ENCODE data around the gene PODXL2.
"Not testable (repeated sequence)": the region's sequence is repeated elsewhere in the genome, so short reads cannot be mapped to it uniquely, and the experiment has no call there.

Gene PODXL2

DNA sequence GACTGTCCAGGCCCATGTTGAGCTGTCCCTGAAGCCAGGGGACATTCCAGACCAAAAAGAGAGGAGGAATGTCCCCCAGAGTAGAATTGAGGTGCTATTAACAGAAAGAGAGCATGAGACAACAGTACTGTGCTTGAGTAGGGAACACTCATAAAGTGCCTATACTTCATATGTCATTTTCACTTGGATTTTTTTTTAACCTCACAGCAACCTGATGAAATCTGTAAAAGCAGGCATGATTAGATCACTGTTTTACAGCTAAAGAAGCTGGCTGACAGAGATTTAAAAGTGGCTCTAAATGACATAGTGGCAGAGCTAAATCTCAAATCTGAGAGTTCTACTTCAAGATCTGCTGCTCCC lies 18.8 kb downstream of the PODXL2 start:
- no peak for DNase-seq (ENCODE audit: low read depth)
- TF ChIP-seq CTCF (IDR thresholded peaks at IDR 0.05; ENCODE audit: low read depth, low read length, missing control alignments): no peak
- in situ Hi-C loops (cut with HindIII; ENCODE audit: low sequenced_read_pairs): no loop called here
- no peak overlapping the region for H3K4me3 ChIP-seq (ENCODE audit: low read depth, low read length)

DNA sequence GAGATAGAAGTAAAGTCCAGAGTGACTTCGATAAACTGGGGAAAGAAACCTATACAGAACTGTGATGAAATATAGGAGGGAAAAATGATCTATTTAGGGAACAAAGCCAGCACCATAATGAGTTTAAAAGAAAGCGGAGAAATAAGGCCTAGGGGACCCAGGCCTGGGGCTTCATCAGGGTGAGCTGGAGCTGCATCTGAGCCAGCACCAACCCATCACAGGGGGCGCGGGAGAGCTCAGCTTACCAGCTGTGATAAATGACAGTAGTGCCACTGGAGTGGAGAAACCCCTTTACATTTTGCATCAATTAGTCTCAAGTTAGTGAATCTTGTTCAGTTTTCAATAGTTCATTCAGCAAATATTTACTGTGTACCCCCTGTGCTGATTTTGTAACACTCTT lies 21.3 kb downstream of the PODXL2 start:
- in situ Hi-C loops (cut with HindIII; ENCODE audit: low sequenced_read_pairs): no loop called here
- no peak overlapping the region for H3K4me3 ChIP-seq (ENCODE audit: low read depth, low read length)
- TF ChIP-seq CTCF (IDR thresholded peaks at IDR 0.05; ENCODE audit: low read depth, low read length, missing control alignments): no peak
- no peak for DNase-seq (ENCODE audit: low read depth)

GRCh38 chr3:127651516-127652172 lies 22.7 kb downstream of the PODXL2 start:
- H3K4me3 ChIP-seq (ENCODE audit: low read depth, low read length): no peak overlapping the region
- TF ChIP-seq CTCF (IDR thresholded peaks at IDR 0.05; ENCODE audit: low read depth, low read length, missing control alignments): no peak
- in situ Hi-C loops (cut with HindIII; ENCODE audit: low sequenced_read_pairs): no loop called here
- DNase-seq (ENCODE audit: low read depth): no peak

- peak; percentile 92 for TF ChIP-seq CTCF (IDR thresholded peaks at IDR 0.05; ENCODE audit: low read depth, low read length, missing control alignments)
- no peak for DNase-seq (ENCODE audit: low read depth)
- H3K4me3 ChIP-seq (ENCODE audit: low read depth, low read length): no peak overlapping the region
- in situ Hi-C loops (cut with HindIII; ENCODE audit: low sequenced_read_pairs): no loop called here
Measured at GRCh38 chr3:127652246-127652995, 23.4 kb downstream of the PODXL2 start.

DNA sequence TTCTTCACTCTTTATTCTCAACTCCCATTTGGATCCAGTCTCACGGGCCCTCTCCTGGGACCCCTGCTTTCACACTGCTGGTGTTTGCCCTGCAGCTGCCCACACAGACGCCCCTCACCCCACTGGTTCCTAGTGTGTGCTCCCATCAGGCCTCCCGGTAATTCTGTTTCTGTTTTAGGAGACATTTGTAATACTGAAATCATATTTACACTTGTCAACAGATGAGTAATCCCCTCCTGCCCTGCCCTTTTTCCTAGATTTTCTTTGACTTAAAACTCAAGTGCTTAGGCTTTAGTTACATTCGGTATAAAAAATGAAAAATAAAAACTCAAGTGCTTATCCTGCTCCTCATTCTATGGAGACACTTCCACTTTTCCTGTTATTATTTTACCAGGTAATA lies 25.4 kb downstream of the PODXL2 start:
- in situ Hi-C loops (cut with HindIII; ENCODE audit: low sequenced_read_pairs): no loop called here
- H3K4me3 ChIP-seq (ENCODE audit: low read depth, low read length): no peak overlapping the region
- TF ChIP-seq CTCF (IDR thresholded peaks at IDR 0.05; ENCODE audit: low read depth, low read length, missing control alignments): no peak
- no peak for DNase-seq (ENCODE audit: low read depth)

GRCh38 chr3:127654993-127655392 lies 26.0 kb downstream of the PODXL2 start:
- in situ Hi-C loops (cut with HindIII; ENCODE audit: low sequenced_read_pairs): loop anchor here (5.0 kb wide), 1 partner anchor 312 kb away; no protein-coding TSS in a partner anchor
- not testable (repeated sequence) for DNase-seq (ENCODE audit: low read depth); H3K4me3 ChIP-seq (ENCODE audit: low read depth, low read length)

DNA sequence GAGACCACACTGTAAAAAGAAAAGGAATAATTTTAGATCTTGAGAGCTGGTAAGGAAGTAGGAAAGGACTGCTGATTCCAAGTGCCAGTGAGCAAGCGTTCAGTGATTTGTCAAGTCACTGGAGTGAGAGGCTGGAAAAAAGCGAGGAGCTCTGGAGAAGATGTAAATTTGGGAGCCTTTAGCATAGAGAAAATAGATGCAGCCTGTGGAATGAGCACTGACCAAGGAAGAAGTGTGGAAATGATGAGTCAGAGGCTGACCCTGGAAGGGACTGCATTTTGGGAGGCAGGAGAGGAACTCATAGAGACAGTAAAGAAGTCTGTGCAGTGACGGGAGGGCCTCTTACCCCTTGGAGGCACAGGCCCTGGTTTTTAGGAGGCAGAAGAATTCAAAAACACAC lies 26.7 kb downstream of the PODXL2 start:
- no peak for TF ChIP-seq CTCF (IDR thresholded peaks at IDR 0.05; ENCODE audit: low read depth, low read length, missing control alignments)
- in situ Hi-C loops (cut with HindIII; ENCODE audit: low sequenced_read_pairs): loop anchor here (5.0 kb wide), 1 partner anchor 312 kb away; no protein-coding TSS in a partner anchor
- H3K4me3 ChIP-seq (ENCODE audit: low read depth, low read length): no peak overlapping the region

More for the DNA sequence above, 26.7 kb downstream of the PODXL2 start:
- peak; percentile 19 for DNase-seq (ENCODE audit: low read depth)

All from astrocyte of the cerebellum (primary cell).